HG02884 (cell line): Measurements from ENCODE around the gene ZNFX1.
"Not testable (repeated sequence)": the region's sequence is repeated elsewhere in the genome, so short reads cannot be mapped to it uniquely, and the experiment has no call there.

Experiments used
- ATAC-seq: cut with Tn5 transposase; IDR thresholded peaks from one replicate; pipeline ENCODE4 v1.9.1; 2021; ENCODE audit warnings: mild to moderate bottlenecking, moderate library complexity; ENCODE audit not compliant: unreplicated experiment

ZNFX1 gene

GRCh38 chr20:49252556-49253350 is 25.1 kb downstream of the ZNFX1 start:
- no peak for ATAC-seq

GRCh38 chr20:49248879-49249665 is 28.8 kb downstream of the ZNFX1 start:
- no peak for ATAC-seq

- no peak for ATAC-seq
Observed at GRCh38 chr20:49248301-49248700, 29.6 kb downstream of the ZNFX1 start.

- no peak for ATAC-seq
Observed at GRCh38 chr20:49247792-49248191, 30.1 kb downstream of the ZNFX1 start.

- ATAC-seq = no peak
Observed at GRCh38 chr20:49247169-49247723, 30.6 kb downstream of the ZNFX1 start.

- ATAC-seq = no peak
Observed at GRCh38 chr20:49245921-49246740, 31.7 kb downstream of the ZNFX1 start.

GRCh38 chr20:49237531-49237930 is 40.3 kb downstream of the ZNFX1 start:
- no peak for ATAC-seq

GRCh38 chr20:49236301-49236700 is 41.6 kb downstream of the ZNFX1 start:
- ATAC-seq = no peak

GRCh38 chr20:49234831-49235230 is 43.0 kb downstream of the ZNFX1 start:
- ATAC-seq = no peak

- ATAC-seq = no peak
Observed at GRCh38 chr20:49233226-49233625, 44.6 kb downstream of the ZNFX1 start.

GRCh38 chr20:49231471-49231870 is 46.4 kb downstream of the ZNFX1 start:
- ATAC-seq = no peak

GRCh38 chr20:49230561-49231133 is 47.2 kb downstream of the ZNFX1 start:
- ATAC-seq = no peak

GRCh38 chr20:49230021-49230420 is 47.8 kb downstream of the ZNFX1 start:
- no peak for ATAC-seq

GRCh38 chr20:49229381-49229780 is 48.5 kb downstream of the ZNFX1 start:
- ATAC-seq = no peak

GRCh38 chr20:49228676-49229075 is 49.2 kb downstream of the ZNFX1 start:
- no peak for ATAC-seq

GRCh38 chr20:49225896-49226295 is 52.0 kb downstream of the ZNFX1 start:
- ATAC-seq = no peak

GRCh38 chr20:49219924-49220831 is 57.7 kb downstream of the ZNFX1 start:
- ATAC-seq = no peak

- ATAC-seq = peak; percentile 85
Observed at GRCh38 chr20:49219091-49219923, 58.5 kb downstream of the ZNFX1 start, which contains the start of gene DDX27. DDX27 (plus strand) TSS chr20:49219416; CDS start chr20:49219449, 33 bp downstream.

GRCh38 chr20:49218739-49219090 is 59.1 kb downstream of the ZNFX1 start:
- ATAC-seq = not testable (repeated sequence)
